Skeletal muscle satellite cell (primary cell): ENCODE data around the gene RPS17.
"Not testable (repeated sequence)": the region's sequence is repeated elsewhere in the genome, so short reads cannot be mapped to it uniquely, and the experiment has no call there.

Source experiments
- H3K27me3 ChIP-seq: 2 replicates; pipeline ENCODE4 v1.7.0; 2013; ENCODE audit warnings: low read length; ENCODE audit not compliant: control insufficient read depth, insufficient read depth
- H3K36me3 ChIP-seq: 2 replicates; pipeline ENCODE4 v1.7.0; 2013; ENCODE audit warnings: mild to moderate bottlenecking, control low read depth, low read length; ENCODE audit not compliant: insufficient read depth
- H3K4me1 ChIP-seq: 2 replicates; pipeline ENCODE4 v1.7.0; 2013; ENCODE audit warnings: low read length; ENCODE audit not compliant: control insufficient read depth, insufficient read depth
- H3K4me2 ChIP-seq: 2 replicates; pipeline ENCODE4 v1.7.0; 2013; ENCODE audit warnings: mild to moderate bottlenecking, low read length
- H3K4me3 ChIP-seq: 2 replicates; pipeline ENCODE4 v1.7.0; 2013; ENCODE audit warnings: low read length
- H3K9ac ChIP-seq: 2 replicates; pipeline ENCODE4 v1.7.0; 2013; ENCODE audit warnings: mild to moderate bottlenecking, low read depth, low read length, moderate library complexity
- H3K9me3 ChIP-seq: replicated peaks from 2 replicates; pipeline ENCODE4 v1.7.0; 2013; ENCODE audit warnings: mild to moderate bottlenecking, control low read depth, low read length

RPS17 gene

DNA sequence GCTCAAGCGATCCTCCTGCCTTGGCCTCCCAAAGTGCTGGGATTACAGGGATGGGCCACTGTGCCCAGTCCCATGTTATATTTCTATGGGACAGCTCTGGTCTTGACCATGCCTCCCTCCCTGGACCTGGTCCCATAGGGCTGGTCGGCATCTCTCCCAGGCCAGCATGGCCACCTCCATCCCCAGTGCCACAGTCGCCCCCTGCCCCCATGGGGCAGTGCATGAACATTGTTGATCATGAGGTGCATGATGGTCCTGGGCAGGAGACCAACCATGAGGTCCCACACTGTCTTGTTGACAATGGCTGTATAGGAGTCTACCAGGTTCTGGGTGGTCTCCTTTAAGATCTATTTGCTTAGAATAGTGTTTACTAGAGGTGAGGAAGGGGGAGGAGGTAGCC lies 6.5 kb downstream of the RPS17 start:
- Histone ChIP-seq H3K4me1 (peaks cover 17% of the 10 kb centered on the region), H3K4me2 (no peak overlapping the region), H3K9me3 (no peaks in the 10 kb centered on the region), H3K27me3 (no peaks in the 10 kb centered on the region), H3K9ac (no peak overlapping the region), H3K4me3 (no peak overlapping the region), H3K36me3 (peaks cover 51% of the 10 kb centered on the region)

DNA sequence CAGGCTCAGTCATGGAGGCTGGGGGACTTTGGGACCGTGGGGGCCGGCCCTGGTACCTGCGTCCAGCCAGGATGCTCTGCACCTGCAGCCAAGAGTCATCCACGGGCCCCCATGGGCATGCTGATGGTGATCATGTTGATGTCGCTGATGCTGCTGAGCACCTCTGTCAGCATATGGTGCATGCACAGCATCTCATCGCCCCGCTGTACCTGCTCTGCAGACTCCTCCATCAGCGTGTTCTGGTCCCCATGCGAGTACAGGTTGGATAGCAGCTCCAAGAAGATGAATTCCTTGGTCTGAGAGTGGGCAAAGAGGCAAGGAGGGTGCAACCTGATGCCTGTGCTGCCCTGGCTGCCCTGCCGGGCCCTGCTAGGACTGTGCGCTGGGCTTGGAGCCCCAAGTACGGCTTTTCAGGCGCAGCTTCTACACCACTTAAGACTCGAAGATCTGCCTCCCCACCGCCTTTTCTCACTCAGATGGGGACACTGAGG lies 7.2 kb downstream of the RPS17 start:
- peaks cover 9% of the 10 kb centered on the region for H3K4me1 ChIP-seq
- H3K9me3 ChIP-seq, result no peaks in the 10 kb centered on the region
- peaks cover 43% of the 10 kb centered on the region for H3K36me3 ChIP-seq
- H3K27me3 ChIP-seq, result no peaks in the 10 kb centered on the region
- H3K4me3 ChIP-seq, result no peak overlapping the region
- H3K9ac ChIP-seq, result no peak overlapping the region
- H3K4me2 ChIP-seq, result no peak overlapping the region

DNA sequence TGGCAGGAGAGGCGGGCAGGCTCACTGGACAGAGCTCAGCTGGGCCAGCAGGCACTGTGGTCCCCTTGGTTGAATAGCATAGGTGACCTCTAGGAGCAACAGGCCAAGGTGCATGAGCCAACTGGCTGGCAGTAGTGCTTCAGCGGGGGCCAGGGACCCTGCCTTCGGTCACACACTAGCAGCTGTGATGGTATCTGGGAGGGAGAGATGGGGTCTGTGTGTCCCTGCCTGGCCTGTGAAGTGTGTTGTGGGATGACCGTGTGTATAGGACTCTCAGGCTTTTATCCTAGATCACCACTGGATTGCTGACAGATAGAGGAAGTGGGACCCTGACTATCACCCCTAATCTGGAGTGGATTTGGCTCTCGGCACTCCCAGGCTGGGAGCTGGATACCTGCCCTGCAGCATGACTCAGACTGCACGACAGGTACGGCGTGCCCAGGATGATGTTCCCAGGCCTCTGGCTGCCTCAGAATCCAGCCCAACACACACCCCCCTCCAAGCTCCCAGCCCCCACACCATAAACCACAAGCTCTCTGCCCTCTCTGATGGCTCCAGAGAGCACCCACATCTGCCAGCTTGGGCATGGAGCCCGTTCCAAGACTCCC lies 7.8 kb downstream of the RPS17 start:
- Histone ChIP-seq H3K4me1 (peaks cover 4% of the 10 kb centered on the region), H3K36me3 (peaks cover 37% of the 10 kb centered on the region), H3K4me3 (no peak overlapping the region), H3K27me3 (no peaks in the 10 kb centered on the region), H3K9me3 (no peaks in the 10 kb centered on the region), H3K9ac (no peak overlapping the region), H3K4me2 (no peak overlapping the region)

DNA sequence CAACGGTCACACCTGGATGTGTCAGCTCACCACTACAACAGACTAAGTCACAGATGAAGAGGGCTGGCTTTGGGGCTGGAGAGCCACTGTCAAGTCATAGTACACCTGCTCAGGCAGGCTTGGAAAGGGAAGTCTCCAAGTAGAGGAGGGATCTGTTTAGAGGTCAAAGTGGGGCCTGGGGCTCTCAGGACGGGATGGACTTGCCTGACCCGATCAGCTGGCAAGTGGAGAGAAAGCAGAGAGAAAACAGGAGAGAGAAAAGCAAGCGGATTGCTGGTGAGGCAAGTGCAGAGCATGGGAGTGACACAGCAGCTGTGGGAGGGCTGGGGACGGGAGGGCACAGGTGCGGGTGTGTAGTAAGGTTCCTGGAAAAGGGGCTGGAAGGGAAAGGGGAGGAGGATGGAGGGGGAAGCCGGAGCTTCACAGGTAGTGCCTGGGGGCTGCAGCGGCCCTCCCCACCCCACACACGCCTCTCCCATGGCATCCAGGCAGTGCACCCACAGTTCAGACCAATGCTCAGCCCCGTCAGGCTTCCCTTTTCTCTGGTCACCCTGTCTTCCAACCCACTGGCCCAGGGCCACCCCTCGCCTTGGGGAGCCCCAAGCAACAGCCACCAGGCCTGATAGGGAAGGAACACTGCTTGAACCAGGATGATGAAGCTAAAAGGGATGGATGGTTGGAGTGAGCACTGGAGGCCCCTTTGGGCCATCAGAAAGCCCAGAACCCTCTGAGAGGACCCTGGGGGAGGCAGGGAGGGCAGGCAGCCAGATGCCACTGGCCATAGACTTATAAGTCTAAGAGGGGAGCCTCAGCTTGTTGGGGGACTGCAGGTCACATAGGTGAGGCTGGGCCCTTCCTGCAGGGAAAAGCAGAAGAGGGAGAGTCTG lies 8.5 kb downstream of the RPS17 start:
- Histone ChIP-seq H3K4me2 (no peak overlapping the region), H3K4me3 (no peak overlapping the region), H3K36me3 (peaks cover 30% of the 10 kb centered on the region), H3K27me3 (no peaks in the 10 kb centered on the region), H3K9ac (no peak overlapping the region), H3K4me1 (no peaks in the 10 kb centered on the region), H3K9me3 (no peaks in the 10 kb centered on the region)

DNA sequence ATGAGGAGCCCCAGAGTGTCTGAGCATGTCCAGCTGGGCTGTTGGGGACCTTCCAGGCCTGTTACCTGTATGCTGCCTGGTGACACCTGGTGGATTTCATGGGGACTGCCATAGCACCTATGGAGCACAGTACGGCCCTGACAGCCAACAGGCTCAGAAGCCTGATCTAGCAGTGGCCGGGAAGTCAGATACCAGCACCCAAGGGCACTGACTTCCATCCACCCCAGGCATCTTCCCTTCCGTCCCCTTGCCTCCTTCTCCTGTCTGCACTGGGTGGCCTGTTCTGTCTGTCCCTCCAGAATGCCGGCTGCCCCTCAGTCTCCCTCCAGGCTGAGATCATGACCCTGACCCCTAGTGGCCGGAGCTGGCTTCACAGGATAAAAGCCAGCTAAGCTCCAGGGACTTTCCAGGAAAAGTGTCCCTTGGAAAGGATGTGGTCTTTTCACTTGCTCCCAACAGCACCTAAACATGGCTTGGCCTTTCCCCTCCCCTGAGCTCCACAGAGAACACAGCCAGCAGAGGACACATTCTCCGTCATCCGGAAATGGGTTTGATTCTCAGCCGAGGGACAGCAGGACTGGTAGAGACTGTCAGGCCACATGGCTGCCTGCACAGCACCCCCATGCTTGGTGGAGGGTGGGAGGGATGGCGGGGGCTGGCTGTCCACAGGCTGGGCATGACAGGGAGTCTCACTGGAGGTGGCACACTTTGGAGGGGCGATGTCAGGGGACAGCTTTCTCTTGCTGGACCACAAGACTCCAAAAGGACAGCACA lies 9.5 kb downstream of the RPS17 start:
- Histone ChIP-seq H3K4me3 (peak overlapping the region; percentile 53), H3K4me2 (peak overlapping the region; percentile 66), H3K9me3 (no peaks in the 10 kb centered on the region), H3K27me3 (no peaks in the 10 kb centered on the region), H3K36me3 (peaks cover 20% of the 10 kb centered on the region), H3K9ac (no peak overlapping the region), H3K4me1 (no peaks in the 10 kb centered on the region)

DNA sequence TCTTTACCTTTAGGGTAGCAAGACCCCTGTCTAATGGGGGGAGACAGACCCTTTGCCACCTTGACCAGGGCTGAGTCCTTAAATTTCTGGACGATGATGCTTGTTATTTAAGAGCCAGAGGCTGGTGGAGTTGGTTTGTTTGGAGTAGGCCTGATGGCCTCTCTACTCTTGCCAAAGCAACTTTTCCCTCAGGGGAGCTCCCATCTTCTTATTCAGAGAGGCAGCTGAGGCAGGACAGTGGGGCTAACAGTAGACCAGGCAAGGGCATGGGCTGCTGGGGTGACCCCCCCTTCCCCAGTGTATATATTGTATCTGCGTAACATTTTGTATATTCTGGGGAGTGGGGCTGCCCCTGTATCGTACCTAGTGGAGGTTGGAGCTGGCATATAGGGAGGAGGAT lies 10.3 kb downstream of the RPS17 start:
- no peak overlapping the region for H3K4me2 ChIP-seq
- no peaks in the 10 kb centered on the region for H3K4me1 ChIP-seq
- H3K4me3 ChIP-seq, result no peak overlapping the region
- H3K9me3 ChIP-seq, result no peaks in the 10 kb centered on the region
- peaks cover 13% of the 10 kb centered on the region for H3K36me3 ChIP-seq
- no peaks in the 10 kb centered on the region for H3K27me3 ChIP-seq
- no peak overlapping the region for H3K9ac ChIP-seq

DNA sequence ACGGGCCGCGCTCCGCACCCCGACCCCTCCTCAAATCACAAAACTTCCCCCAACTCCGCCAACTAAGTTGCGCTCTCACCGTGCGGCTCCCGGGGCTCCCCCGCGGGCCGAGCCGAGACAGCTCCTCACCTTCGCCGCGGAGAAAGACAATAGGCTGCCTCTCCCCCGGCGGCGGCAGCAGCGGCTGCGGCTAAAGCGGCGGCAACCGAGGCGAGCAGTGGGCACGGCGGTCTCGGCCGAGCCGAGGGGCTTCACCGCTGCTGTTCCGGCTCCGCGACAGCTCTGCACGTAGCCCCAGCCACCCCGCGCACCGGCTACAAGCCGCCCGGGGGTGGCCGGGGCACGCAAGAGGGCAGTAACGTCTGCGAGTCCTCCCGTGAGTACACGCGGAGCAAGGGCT lies 26.7 kb downstream of the RPS17 start:
- not testable (repeated sequence) for H3K4me2 ChIP-seq, H3K9me3 ChIP-seq, H3K9ac ChIP-seq, H3K36me3 ChIP-seq, H3K4me3 ChIP-seq, H3K4me1 ChIP-seq, H3K27me3 ChIP-seq

DNA sequence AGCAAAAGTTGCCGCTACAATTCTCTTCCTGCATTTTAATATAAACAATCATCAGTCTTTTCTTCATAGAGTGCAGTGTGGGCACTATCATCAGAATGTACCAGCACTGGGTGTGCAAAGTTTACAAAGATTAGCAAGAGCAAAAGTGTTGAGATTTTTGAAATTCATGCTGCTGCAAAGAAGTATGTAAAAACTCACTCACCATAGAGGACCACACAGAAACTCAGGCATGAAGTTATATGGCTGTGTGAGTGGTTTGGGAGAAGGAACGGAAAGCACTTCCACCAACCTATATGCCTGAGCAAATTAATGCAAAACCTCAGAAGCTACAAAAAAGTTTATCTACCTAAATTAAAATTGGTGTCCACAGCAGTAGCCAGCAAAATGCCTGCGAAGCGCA lies 32.6 kb downstream of the RPS17 start:
- not testable (repeated sequence) for H3K36me3 ChIP-seq, H3K27me3 ChIP-seq, H3K9ac ChIP-seq, H3K4me1 ChIP-seq, H3K9me3 ChIP-seq, H3K4me3 ChIP-seq, H3K4me2 ChIP-seq

DNA sequence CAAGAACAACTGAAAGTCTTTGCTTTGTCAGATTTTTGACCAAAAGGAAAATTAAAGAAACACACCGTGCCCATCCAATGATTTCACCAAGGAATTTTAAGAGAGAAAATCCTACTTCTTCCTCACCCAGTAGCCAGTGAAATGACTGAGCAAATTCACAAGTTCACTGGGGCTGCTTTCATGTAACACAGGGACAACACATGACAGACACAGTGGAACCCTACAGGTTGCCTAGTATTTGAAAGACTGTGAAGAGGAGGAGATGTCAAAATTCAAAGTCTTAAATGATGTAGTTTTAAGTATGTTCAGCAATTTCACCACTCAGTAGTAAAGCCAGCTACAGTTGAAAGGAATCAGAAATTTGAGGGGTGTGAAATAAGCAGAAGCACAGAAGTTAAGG lies 33.2 kb downstream of the RPS17 start:
- H3K4me3 ChIP-seq, H3K4me2 ChIP-seq, H3K9me3 ChIP-seq, H3K36me3 ChIP-seq, H3K27me3 ChIP-seq, H3K9ac ChIP-seq, H3K4me1 ChIP-seq: not testable (repeated sequence)

DNA sequence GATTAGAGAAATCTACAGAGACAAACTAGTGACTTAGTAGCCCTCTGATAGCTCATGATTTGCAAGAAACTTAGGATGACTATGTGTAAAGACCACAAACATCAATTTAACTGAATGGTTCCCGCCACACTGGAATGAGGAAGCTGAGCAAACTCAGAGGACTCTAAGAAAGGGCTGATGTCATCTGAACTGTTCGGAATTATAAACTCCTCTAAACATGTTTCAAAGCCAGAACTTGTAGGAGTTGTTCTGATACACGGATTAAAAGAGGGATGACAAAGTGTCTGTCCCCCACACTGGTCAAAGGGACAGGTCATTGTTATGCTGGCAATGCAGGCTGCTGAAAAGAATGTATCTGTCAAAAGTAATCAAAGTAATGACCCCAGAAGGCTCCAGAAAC lies 34.4 kb downstream of the RPS17 start:
- H3K4me1 ChIP-seq, H3K27me3 ChIP-seq, H3K4me2 ChIP-seq, H3K36me3 ChIP-seq, H3K9ac ChIP-seq, H3K4me3 ChIP-seq, H3K9me3 ChIP-seq: not testable (repeated sequence)

DNA sequence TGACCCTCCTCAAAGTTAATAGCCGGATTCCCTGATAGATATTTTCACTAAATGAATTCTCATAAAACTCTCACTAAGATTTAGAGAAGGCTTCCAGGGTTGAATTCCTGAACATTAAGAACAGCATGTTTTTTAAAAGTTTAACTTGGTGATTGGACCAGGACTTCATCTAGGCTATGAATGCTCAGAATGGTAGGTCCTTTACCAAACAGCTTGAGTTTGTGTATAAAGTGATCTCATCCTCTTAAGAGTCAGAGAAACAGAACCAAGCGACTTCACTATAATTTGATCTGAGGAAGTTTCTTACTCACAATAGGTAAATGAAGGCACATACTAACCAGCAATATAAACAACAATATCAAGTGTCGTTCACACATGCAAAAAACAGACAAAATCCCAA lies 36.2 kb downstream of the RPS17 start:
- H3K9me3 ChIP-seq, H3K27me3 ChIP-seq, H3K36me3 ChIP-seq, H3K4me3 ChIP-seq, H3K9ac ChIP-seq, H3K4me2 ChIP-seq, H3K4me1 ChIP-seq: not testable (repeated sequence)
